Right cardiac atrium (tissue), 5 donors: ENCODE measurements around the gene SCG3. TPM values are rescaled to one million over a fixed set of nuclear protein-coding genes. Genes with fewer than 3 reads are reported as not detected.
A peak's percentile ranks its signal among the peaks of the same experiment; 100 is the strongest.

Experiments used
- ATAC-seq, 2 donors: fragments of 200-7000 bp; cut with Tn5 transposase; one replicate each; pipeline versions ENCODE4 v1.8.0 to v1.9.1; 2020; ENCODE audit warnings: moderate library complexity in 2 of 2, mild to moderate bottlenecking in 1 of 2
- DNase-seq, 3 donors: peaks; one replicate each; pipeline ENCODE4 v3.0.0-alpha.2; 2020
- H3K27ac ChIP-seq: one replicate; pipeline ENCODE4 v1.5.1; 2013; ENCODE audit warnings: mild to moderate bottlenecking, low read length, control low read depth, moderate library complexity
- H3K27me3 ChIP-seq: one replicate; pipeline ENCODE4 v1.6.1; 2013; ENCODE audit not compliant: control insufficient read depth, insufficient read depth
- H3K4me1 ChIP-seq: one replicate; pipeline ENCODE4 v1.6.1; 2013; ENCODE audit warnings: low read length; ENCODE audit not compliant: control insufficient read depth, insufficient read depth
- H3K4me3 ChIP-seq: one replicate; pipeline ENCODE4 v1.5.1; 2013; ENCODE audit warnings: low read length, control low read depth
- H3K9me3 ChIP-seq: one replicate; pipeline ENCODE4 v1.6.1; 2013; ENCODE audit warnings: low read length; ENCODE audit not compliant: control insufficient read depth
- WGBS: extraction: QIAGEN DNeasy Blood & Tissue Kit; methylation state at CpG from one replicate; pipeline ENCODE4 v1.1.7; 2013; 5-methylcytosine and 5-hydroxymethylcytosine counted together
- intact Hi-C, 4 donors: fragments of 100-400 bp; cut with DNase I; formaldehyde crosslinking; loops; one replicate each; pipeline versions ENCODE4 v1.11.0 to v1.14.0; 2022 to 2023
- polyA plus RNA-seq: library from polyadenylated mRNA; stranded (reverse); fragments of 200-250 nt; gene quantifications from one replicate; pipeline ENCODE4 v1.2.3, GENCODE V29; 2013
- total RNA-seq, 4 donors: library from RNA; stranded (reverse); fragmentation: NEBNext Ultra II Directional; extraction: Animal tissue kit (Norgen Biotek cat#: 25700); gene quantifications; one replicate each; pipeline ENCODE4 v1.2.1, GENCODE V29; 2021
- donor health status: healthy with polysubstance abuse.
- donor health status: DM: no; HTN: yes; CAD: no.
- donor health status: DM: no; HTN: no; CAD: no.
- donor health status: DM: no; HTN: yes; CAD: no; lungs with severe emphysema.
- donor health status: DM: yes; HTN: yes; CAD: no.

SCG3 gene
- total and polyA plus RNA-seq, 5 donors = 0.07 to 0.15 TPM; not detected in 3

DNA sequence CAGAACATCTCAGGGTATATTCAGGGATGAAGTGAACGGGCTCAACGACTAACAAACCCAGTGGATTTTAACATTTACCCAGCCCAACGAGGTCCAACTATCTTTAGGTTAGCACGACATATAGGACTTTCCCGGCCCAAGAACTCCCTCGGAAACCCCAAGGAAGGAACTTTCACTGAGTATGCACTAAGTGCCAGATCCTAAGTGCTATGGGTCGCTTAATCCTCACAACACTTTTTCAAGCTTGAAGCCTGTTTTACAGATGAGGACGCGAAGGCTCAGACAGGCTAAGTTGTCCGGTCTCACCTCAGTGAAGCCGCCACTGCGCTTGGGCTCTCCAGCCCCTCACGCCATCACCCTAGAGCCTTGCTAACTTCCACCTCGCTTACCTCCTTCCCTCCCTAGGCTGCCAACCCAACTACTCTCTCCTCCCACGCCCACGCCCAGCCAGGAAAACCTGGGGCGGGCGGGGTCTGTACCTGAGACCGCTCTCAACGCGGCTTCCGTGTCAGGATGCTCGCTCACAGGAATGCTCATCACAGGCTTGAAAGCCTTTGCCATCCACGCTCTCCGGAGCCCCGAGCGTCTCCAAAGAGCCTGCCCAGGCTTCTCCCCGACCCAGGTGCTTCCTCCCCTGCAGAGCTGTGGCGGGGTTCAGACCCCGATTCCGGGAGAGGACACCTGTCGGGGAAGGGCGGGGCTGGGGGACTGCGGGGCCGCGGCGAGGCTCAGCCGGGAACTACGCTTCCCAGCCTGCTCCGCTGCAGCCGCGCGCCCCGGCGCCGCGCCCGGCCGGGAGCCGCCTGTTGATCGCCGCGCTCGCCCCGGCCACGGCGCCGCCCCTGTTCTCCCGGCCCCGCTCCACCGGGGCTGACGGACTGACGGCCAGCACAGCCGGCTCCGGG lies 69.7 kb downstream of the SCG3 start, which contains the start of gene TMOD2:
Gene TMOD2, plus strand, starts transcription at position 806 of the 905 bp plus-strand sequence. CDS start 14,845 bp downstream, outside the sequence.
- Histone ChIP-seq H3K27ac (peak within 1 kb of the TSS; percentile 16), H3K9me3 (no peaks in the 10 kb centered on the region), H3K4me1 (peaks cover 2% of the 10 kb centered on the region), H3K4me3 (peak within 1 kb of the TSS; percentile 99), H3K27me3 (no peaks in the 10 kb centered on the region)
- intact Hi-C loops = no loop called here
- DNase-seq = peak; percentile 52 to 86 (median 78)
- 6% methylated on average over 65 of the region's 65 CpGs for WGBS
- peak; percentile 93 to 94 for ATAC-seq

DNA sequence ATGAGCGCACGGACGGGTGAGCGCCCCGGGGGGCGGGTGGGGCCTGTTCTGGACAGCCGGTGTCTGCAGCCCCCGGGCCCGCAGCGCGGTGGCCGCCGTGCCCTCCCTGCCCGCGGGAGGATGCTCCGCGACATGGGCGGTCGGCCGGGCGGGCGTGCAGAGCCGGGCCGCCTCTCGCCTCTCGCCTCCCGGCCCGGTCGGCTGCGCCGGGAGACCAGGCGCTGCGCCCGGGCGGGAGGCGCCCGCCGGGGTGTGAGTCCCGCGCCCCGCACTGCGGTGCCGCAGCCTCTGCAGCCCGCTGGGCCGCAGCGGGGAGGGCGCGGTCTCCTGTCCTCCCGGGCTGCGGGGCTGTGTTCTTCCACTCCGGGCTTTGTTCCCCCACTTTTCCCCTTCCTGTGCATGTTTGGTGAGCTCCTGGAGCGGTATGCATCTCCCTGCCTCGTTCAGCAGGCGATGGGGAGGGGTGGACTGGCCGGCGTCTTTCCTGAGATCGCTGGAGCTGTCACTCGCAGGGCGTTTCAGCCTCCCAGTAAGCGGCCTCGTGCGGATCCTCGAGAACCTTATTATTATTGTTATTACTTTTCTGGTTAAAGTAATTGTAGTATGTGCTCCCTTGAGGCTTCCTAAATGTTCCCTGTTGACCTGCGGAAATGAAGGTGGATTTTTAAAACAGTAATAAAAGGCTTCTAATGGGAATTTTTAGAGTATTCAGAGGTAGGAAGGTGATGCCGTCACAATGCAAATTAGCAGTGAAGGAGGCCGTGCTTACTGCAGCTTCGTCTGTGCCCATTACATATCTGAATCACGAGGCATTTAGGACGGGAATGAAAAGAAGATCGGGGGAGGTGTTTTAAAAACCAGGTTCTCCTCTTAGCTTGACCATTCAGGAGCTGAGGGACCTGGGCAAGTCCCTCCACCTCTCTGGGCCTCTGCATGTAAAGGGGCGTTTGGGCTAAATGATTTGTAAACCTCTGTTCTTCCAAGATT lies 70.7 kb downstream of the SCG3 start:
- peak overlapping the region; percentile 99 for H3K4me3 ChIP-seq
- H3K27ac ChIP-seq = peak overlapping the region; percentile 16
- DNase-seq (peak in 2 of 3 donors; percentile 66 to 73), ATAC-seq (peak; percentile 67)
- whole genome bisulfite sequencing = 3% methylated on average over 71 of the region's 71 CpGs
- H3K27me3 ChIP-seq = no peaks in the 10 kb centered on the region
- no peaks in the 10 kb centered on the region for H3K9me3 ChIP-seq
- intact Hi-C loops = no loop called here
- H3K4me1 ChIP-seq = peaks cover 5% of the 10 kb centered on the region

DNA sequence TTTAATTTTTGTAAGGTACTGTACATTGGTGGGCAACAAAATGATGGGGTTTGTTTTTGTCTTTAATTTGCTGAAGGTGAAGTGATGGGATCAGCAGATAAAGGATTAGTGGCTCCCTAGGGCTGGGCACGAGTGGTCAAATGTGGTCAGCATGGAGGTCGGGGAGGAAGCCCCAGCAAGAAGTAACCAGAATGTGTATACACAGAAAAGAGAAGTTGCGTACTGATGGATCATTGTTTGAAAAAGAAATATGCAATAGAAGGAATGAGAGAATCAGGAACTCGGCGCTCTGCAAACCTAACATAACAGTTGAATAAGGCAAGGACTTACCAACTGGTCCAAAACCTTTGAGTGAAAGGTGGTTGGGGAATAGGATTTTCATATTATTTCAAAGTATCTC lies 71.6 kb downstream of the SCG3 start:
- intact Hi-C loops = no loop called here

DNA sequence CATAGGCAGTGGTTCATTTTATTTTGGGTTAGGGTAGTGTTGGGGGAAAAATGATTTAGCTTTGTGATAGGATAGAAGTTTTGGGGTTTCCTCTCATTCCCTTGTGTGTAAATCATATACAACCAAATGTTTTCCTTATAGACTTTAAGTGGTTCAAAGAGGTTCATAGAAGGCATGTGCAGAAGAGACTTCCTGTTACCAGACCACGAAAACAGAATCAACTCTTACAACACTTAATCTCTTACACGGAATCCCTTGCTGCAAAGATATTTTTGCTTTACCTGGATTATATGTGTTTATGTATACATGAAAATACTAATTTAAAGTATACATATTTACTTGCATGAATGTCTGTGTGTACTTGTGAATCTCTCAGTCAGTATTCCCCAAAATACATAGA lies 73.0 kb downstream of the SCG3 start:
- Histone ChIP-seq H3K4me1 (peaks cover 11% of the 10 kb centered on the region), H3K4me3 (no peak overlapping the region), H3K9me3 (no peaks in the 10 kb centered on the region), H3K27me3 (no peaks in the 10 kb centered on the region), H3K27ac (no peak overlapping the region)
- intact Hi-C loops = no loop called here
- ATAC-seq = no peak
- WGBS = 71% methylated on average over 2 of the region's 2 CpGs
- no peak for DNase-seq

More for the DNA sequence above, 71.6 kb downstream of the SCG3 start:
- ATAC-seq (no peak), DNase-seq (no peak)
- Histone ChIP-seq H3K27me3 (no peaks in the 10 kb centered on the region), H3K9me3 (no peaks in the 10 kb centered on the region), H3K4me3 (no peak overlapping the region), H3K4me1 (peaks cover 5% of the 10 kb centered on the region), H3K27ac (no peak overlapping the region)
- WGBS = 79% methylated on average over 5 of the region's 5 CpGs

DNA sequence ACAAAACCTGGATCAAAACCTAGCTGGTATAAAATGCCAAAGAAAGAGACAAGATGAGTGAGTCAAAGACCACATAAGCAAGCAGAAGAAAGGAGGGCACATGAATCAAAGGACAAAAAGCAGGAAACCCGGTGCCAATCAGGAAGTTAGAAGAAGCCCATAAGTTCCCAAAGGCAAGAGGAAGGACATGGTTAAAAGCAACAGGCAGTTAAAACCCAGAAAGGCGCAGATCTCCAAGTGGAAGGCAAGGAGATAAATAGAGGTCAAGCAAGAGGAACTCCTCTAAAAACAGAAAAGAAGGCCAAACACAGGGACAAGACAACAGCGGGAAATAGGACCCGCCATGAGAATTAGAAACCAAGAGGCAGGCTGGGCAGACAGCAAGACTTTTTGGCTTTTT lies 74.5 kb downstream of the SCG3 start:
- Histone ChIP-seq H3K9me3 (no peaks in the 10 kb centered on the region), H3K27me3 (no peaks in the 10 kb centered on the region), H3K4me3 (no peak overlapping the region), H3K4me1 (peaks cover 15% of the 10 kb centered on the region), H3K27ac (no peak overlapping the region)
- no peak for ATAC-seq
- WGBS = 66% methylated on average over 4 of the region's 4 CpGs
- no peak for DNase-seq
- intact Hi-C loops = loop anchor here in 2 of 4 donors (5.0 kb wide), 2 partner anchors 43 to 93 kb away; no protein-coding TSS in a partner anchor

DNA sequence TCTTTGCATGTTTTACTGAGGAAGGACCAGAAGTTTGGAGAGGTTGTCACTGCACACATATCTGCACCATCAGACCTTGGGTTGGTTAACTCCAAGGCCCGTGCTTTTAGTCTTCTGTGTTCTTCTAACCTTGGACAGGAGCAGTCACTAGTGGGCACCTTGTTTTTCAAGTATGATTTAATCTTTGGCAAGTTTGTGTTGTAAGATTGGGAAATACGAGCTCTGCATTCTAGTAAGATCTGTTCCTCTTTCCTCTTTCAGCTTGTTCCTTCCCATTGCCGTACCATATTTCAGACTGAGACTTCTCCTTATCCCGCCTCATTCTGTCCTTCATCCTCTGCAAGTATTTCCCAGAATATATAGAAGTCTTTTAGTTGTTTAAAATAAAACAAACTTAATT lies 75.2 kb downstream of the SCG3 start:
- 72% methylated on average over 4 of the region's 4 CpGs for WGBS
- DNase-seq (no peak), ATAC-seq (no peak)
- Histone ChIP-seq H3K4me1 (peaks cover 15% of the 10 kb centered on the region), H3K27me3 (no peaks in the 10 kb centered on the region), H3K27ac (no peak overlapping the region), H3K9me3 (no peaks in the 10 kb centered on the region), H3K4me3 (no peak overlapping the region)
- intact Hi-C loops = loop anchor here in 2 of 4 donors (5.0 kb wide), 2 partner anchors 44 to 94 kb away; no protein-coding TSS in a partner anchor

DNA sequence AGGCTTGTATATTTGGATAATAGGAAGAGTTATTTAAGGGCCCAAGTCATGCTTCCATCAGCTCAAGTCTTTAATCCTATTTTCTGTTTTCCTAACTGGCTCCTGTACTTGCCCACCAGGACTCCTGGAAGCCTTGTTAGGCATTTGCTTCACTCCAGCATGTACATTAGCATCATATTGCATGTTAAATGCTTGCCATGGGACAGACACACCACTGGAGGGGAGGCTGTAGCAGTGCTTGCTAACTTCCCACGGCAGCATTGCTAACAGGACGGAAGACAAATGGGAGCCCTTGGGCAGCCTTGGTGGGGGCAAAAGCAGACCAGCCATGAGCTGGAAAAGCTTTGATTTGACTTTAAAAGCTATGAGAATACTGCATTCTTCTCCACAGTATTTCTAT lies 76.1 kb downstream of the SCG3 start:
- Histone ChIP-seq H3K4me3 (no peak overlapping the region), H3K27me3 (no peaks in the 10 kb centered on the region), H3K4me1 (peaks cover 15% of the 10 kb centered on the region), H3K9me3 (no peaks in the 10 kb centered on the region), H3K27ac (no peak overlapping the region)
- 79% methylated on average over 2 of the region's 2 CpGs for WGBS
- DNase-seq (no peak), ATAC-seq (no peak)
- intact Hi-C loops = loop anchor here in 2 of 4 donors (5.0 kb wide), 2 partner anchors 45 to 95 kb away; no protein-coding TSS in a partner anchor

DNA sequence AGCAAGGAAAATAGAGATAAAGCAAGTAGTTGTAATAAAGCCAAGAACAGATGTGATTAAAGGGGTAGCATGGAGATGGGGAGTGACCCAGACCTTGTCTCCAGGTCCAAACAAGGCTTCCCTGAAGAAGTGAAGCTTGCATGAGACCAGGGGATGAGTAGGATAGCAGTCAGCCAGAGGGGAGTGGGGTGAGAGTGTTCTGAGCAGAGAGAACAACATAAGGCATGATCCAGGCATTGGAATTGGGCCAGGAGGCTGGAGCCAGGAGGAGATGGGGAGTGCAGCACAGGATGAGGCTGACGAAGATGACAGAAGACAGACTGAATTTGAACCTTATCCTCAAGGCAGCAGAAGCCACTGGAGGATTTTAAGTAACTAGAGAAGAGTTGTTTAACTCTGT lies 77.3 kb downstream of the SCG3 start:
- H3K4me3 ChIP-seq = no peak overlapping the region
- DNase-seq (peak; percentile 64 to 83 (median 80)), ATAC-seq (peak; percentile 84 to 85)
- 20% methylated on average over 1 of the region's 1 CpG for WGBS
- no peaks in the 10 kb centered on the region for H3K27me3 ChIP-seq
- peak overlapping the region; percentile 64 for H3K27ac ChIP-seq
- intact Hi-C loops = loop anchor here in 2 of 4 donors (5.0 kb wide), 2 partner anchors 46 to 96 kb away; no protein-coding TSS in a partner anchor
- H3K9me3 ChIP-seq = no peaks in the 10 kb centered on the region
- peaks cover 15% of the 10 kb centered on the region for H3K4me1 ChIP-seq

DNA sequence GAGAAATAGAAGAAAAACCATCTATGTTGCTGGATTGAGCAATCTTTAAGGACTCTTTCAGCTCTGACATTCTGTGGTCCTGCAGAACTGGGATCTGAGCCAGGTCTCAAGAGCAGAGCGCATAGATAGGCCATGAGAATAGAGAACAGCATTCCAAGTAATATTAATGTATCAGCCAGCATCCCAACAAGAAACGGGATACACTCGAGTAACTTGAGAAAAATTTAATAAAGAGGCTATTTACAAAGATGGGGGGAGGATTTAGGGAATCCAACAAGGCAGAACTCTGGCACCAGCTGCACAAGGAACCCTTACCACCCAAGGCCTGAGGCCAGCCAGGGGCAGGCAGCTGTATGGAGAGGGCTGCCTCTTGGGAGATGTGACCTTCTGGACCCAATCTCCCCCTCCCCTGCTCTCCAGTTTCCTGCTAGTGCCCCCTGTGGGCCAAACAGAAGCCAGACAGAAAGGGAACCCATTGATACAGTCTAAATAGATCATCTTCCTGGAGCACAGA lies 78.3 kb downstream of the SCG3 start:
- H3K27ac ChIP-seq = peak overlapping the region; percentile 84
- no peak overlapping the region for H3K4me3 ChIP-seq
- intact Hi-C loops = loop anchor here in 2 of 4 donors (5.0 kb wide), 2 partner anchors 47 to 97 kb away; no protein-coding TSS in a partner anchor
- H3K4me1 ChIP-seq = peaks cover 15% of the 10 kb centered on the region
- H3K9me3 ChIP-seq = no peaks in the 10 kb centered on the region
- DNase-seq (peak; percentile 75 to 85 (median 75)), ATAC-seq (peak; percentile 92)
- no peaks in the 10 kb centered on the region for H3K27me3 ChIP-seq
- 28% methylated on average over 3 of the region's 3 CpGs for WGBS

DNA sequence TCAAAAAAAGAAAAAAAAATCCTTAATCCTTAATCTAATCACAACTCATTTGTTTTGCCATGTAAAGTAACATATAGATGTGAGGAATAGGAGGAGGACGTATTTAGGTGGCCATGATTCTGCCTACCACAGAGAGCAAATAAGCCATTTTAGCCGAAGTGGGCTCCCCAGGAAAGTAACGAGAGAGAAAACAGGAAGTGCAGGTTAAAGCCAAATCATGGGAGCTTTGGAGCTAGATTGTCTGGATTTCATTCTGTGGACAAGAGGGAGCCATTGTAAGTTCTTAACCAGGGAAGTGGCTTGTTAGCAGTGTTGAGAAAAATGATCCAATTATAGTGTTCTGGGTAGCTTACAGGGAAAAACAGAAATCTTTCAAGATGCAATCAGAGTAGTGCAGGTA lies 79.5 kb downstream of the SCG3 start:
- DNase-seq (no peak), ATAC-seq (no peak)
- WGBS = 67% methylated on average over 3 of the region's 3 CpGs
- Histone ChIP-seq H3K27me3 (no peaks in the 10 kb centered on the region), H3K9me3 (no peaks in the 10 kb centered on the region), H3K27ac (no peak overlapping the region), H3K4me3 (no peak overlapping the region), H3K4me1 (peaks cover 13% of the 10 kb centered on the region)
- intact Hi-C loops = no loop called here
